Mucosa of stomach (tissue), 1 donor: ENCODE results near the gene MAP7D1.

ENCODE experiments used
- H3K27me3 ChIP-seq: one replicate; pipeline ENCODE4 v1.7.0; 2013; ENCODE audit warnings: mild to moderate bottlenecking, low read length; ENCODE audit not compliant: control insufficient read depth, insufficient read depth
- H3K36me3 ChIP-seq: one replicate; pipeline ENCODE4 v1.7.0; 2013; ENCODE audit warnings: low read length; ENCODE audit not compliant: control insufficient read depth, insufficient read depth
- H3K4me1 ChIP-seq: one replicate; pipeline ENCODE4 v1.7.0; 2013; ENCODE audit warnings: mild to moderate bottlenecking, low read length; ENCODE audit not compliant: control insufficient read depth, insufficient read depth
- H3K4me3 ChIP-seq: one replicate; pipeline ENCODE4 v1.7.0; 2013; ENCODE audit warnings: low read length
- H3K9ac ChIP-seq: one replicate; pipeline ENCODE4 v1.7.0; 2013; ENCODE audit warnings: mild to moderate bottlenecking, low read length, moderate library complexity
- H3K9me3 ChIP-seq: one replicate; pipeline ENCODE4 v1.7.0; 2013; ENCODE audit warnings: mild to moderate bottlenecking, low read length, moderate library complexity; ENCODE audit not compliant: control insufficient read depth
- donor health status: Pancreatic carcinoma.

The MAP7D1 gene

GRCh38 chr1:36165145-36165544 lies 9.2 kb downstream of the MAP7D1 start:
- peaks cover 33% of the 10 kb centered on the region for H3K4me1 ChIP-seq
- no peak overlapping the region for H3K4me3 ChIP-seq

GRCh38 chr1:36166136-36166535 lies 10.2 kb downstream of the MAP7D1 start:
- H3K9ac ChIP-seq = no peak overlapping the region
- H3K4me1 ChIP-seq = peaks cover 24% of the 10 kb centered on the region
- H3K4me3 ChIP-seq = no peak overlapping the region
- no peaks in the 10 kb centered on the region for H3K9me3 ChIP-seq
- no peaks in the 10 kb centered on the region for H3K27me3 ChIP-seq
- no peaks in the 10 kb centered on the region for H3K36me3 ChIP-seq

More at GRCh38 chr1:36165145-36165544, 9.2 kb downstream of the MAP7D1 start:
- no peaks in the 10 kb centered on the region for H3K27me3 ChIP-seq
- no peak overlapping the region for H3K9ac ChIP-seq
- no peaks in the 10 kb centered on the region for H3K36me3 ChIP-seq
- H3K9me3 ChIP-seq = no peaks in the 10 kb centered on the region

- no peaks in the 10 kb centered on the region for H3K9me3 ChIP-seq
- no peak overlapping the region for H3K9ac ChIP-seq
- H3K36me3 ChIP-seq = peaks cover 3% of the 10 kb centered on the region
- no peaks in the 10 kb centered on the region for H3K27me3 ChIP-seq
- H3K4me3 ChIP-seq = no peak overlapping the region
- peaks cover 13% of the 10 kb centered on the region for H3K4me1 ChIP-seq
Measured at GRCh38 chr1:36166938-36167905, 11.3 kb downstream of the MAP7D1 start.

- Histone ChIP-seq H3K4me1 (peaks cover under 1% of the 10 kb centered on the region), H3K4me3 (no peak overlapping the region), H3K9ac (no peak overlapping the region), H3K36me3 (peaks cover 16% of the 10 kb centered on the region), H3K27me3 (no peaks in the 10 kb centered on the region), H3K9me3 (no peaks in the 10 kb centered on the region)
Measured at GRCh38 chr1:36168514-36168913, 12.6 kb downstream of the MAP7D1 start.

GRCh38 chr1:36170643-36171412 lies 14.9 kb downstream of the MAP7D1 start:
- peaks cover 23% of the 10 kb centered on the region for H3K36me3 ChIP-seq
- H3K9me3 ChIP-seq = no peaks in the 10 kb centered on the region
- no peak overlapping the region for H3K4me3 ChIP-seq
- H3K4me1 ChIP-seq = peaks cover 10% of the 10 kb centered on the region
- H3K9ac ChIP-seq = no peak overlapping the region
- no peaks in the 10 kb centered on the region for H3K27me3 ChIP-seq

GRCh38 chr1:36172017-36172747 lies 16.2 kb downstream of the MAP7D1 start:
- Histone ChIP-seq H3K4me3 (no peak overlapping the region), H3K36me3 (peaks cover 27% of the 10 kb centered on the region), H3K9me3 (no peaks in the 10 kb centered on the region), H3K4me1 (peaks cover 10% of the 10 kb centered on the region), H3K9ac (no peak overlapping the region), H3K27me3 (no peaks in the 10 kb centered on the region)

GRCh38 chr1:36172983-36173382 lies 17.0 kb downstream of the MAP7D1 start:
- Histone ChIP-seq H3K9me3 (no peaks in the 10 kb centered on the region), H3K27me3 (no peaks in the 10 kb centered on the region), H3K9ac (no peak overlapping the region), H3K4me1 (peaks cover 10% of the 10 kb centered on the region), H3K36me3 (peaks cover 31% of the 10 kb centered on the region), H3K4me3 (no peak overlapping the region)

GRCh38 chr1:36174713-36175112 lies 18.8 kb downstream of the MAP7D1 start:
- Histone ChIP-seq H3K36me3 (peaks cover 34% of the 10 kb centered on the region), H3K27me3 (no peaks in the 10 kb centered on the region), H3K4me1 (peaks cover 18% of the 10 kb centered on the region), H3K4me3 (no peak overlapping the region), H3K9ac (no peak overlapping the region), H3K9me3 (no peaks in the 10 kb centered on the region)

GRCh38 chr1:36175137-36176095 lies 19.5 kb downstream of the MAP7D1 start:
- Histone ChIP-seq H3K36me3 (peaks cover 39% of the 10 kb centered on the region), H3K27me3 (no peaks in the 10 kb centered on the region), H3K4me1 (peaks cover 18% of the 10 kb centered on the region), H3K9ac (no peak overlapping the region), H3K4me3 (no peak overlapping the region), H3K9me3 (no peaks in the 10 kb centered on the region)

- Histone ChIP-seq H3K27me3 (no peaks in the 10 kb centered on the region), H3K4me1 (peaks cover 18% of the 10 kb centered on the region), H3K36me3 (peaks cover 39% of the 10 kb centered on the region)
Measured at GRCh38 chr1:36176106-36176949, 20.4 kb downstream of the MAP7D1 start.

More at GRCh38 chr1:36176106-36176949, 20.4 kb downstream of the MAP7D1 start:
- H3K9ac ChIP-seq = no peak overlapping the region
- no peaks in the 10 kb centered on the region for H3K9me3 ChIP-seq
- H3K4me3 ChIP-seq = no peak overlapping the region
